GM12878 (cell line): ENCODE data around the gene DUSP8. TPM values are rescaled to one million over a fixed set of nuclear protein-coding genes. Genes with fewer than 3 reads are reported as not detected.

Source experiments
- ATAC-seq: fragments of 200-7000 bp; cut with Tn5 transposase; 3 replicates; pipeline ENCODE4 v1.9.1; 2020; ENCODE audit warnings: mild to moderate bottlenecking, moderate library complexity
- BruUV-seq: library from RNA; stranded (reverse); fragments of 400-500 nt; replicated peaks from 2 replicates; lab custom pipeline; 2021; lab: Mats Ljungman, UMichigan
- CTCF ChIA-PET: fragments of 300-600 bp; sonication (Branson Sonifier 250); formaldehyde crosslinking; extraction: SDS; loops from one replicate; lab custom pipeline; 2021; ENCODE audit warnings: inconsistent platforms; lab: Yijun Ruan, JAX
- POLR2A ChIA-PET: fragments of 350-600 bp; formaldehyde crosslinking; extraction: SDS; loops from one replicate; lab custom pipeline; 2021; ENCODE audit warnings: inconsistent platforms; lab: Charles Lee
- RAD21 ChIA-PET: fragments of 300-600 bp; sonication (Branson Sonifier 250); formaldehyde crosslinking; loops from one replicate; lab custom pipeline; 2023; ENCODE audit warnings: antibody characterized with exemption; ENCODE audit not compliant: unreplicated experiment; lab: Charles Lee
- SMC1A ChIA-PET: fragments of 300-600 bp; sonication (Branson Sonifier 250); formaldehyde crosslinking; loops from one replicate; lab custom pipeline; 2023; ENCODE audit not compliant: unreplicated experiment, uncharacterized antibody; lab: Charles Lee
- DNase-seq: peaks from one replicate; pipeline ENCODE4 v3.0.0-alpha.2; 2011; ENCODE audit warnings: low read depth, low spot score
- FAIRE-seq: peaks from 3 replicates; lab custom pipeline; 2011; peaks lifted over from hg19 to GRCh38; lab: Jason Lieb, UNC
- H2AFZ ChIP-seq: 2 replicates; pipeline ENCODE4 v1.6.0; 2011; ENCODE audit warnings: low read depth, low read length, control low read depth; ENCODE audit not compliant: control insufficient read depth
- H3K27ac ChIP-seq: 2 replicates; pipeline ENCODE4 v1.5.1; 2011; ENCODE audit warnings: control low read depth; ENCODE audit not compliant: control insufficient read depth, insufficient read depth
- H3K27me3 ChIP-seq, 2 experiments: replicated peaks in 1 of 2; 2 replicates each; pipeline versions ENCODE4 v1.6.0 to v1.6.1; 2011; ENCODE audit warnings: low read length in 1 of 2; ENCODE audit not compliant: control insufficient read depth in 2 of 2, insufficient read depth in 2 of 2
- H3K36me3 ChIP-seq, 2 experiments: 2 replicates each; pipeline ENCODE4 v1.5.1; 2011; ENCODE audit warnings: low read length in 1 of 2; ENCODE audit not compliant: control insufficient read depth in 2 of 2, insufficient read depth in 2 of 2
- H3K4me1 ChIP-seq: 2 replicates; pipeline ENCODE4 v1.6.1; 2011; ENCODE audit warnings: mild to moderate bottlenecking, low read length, moderate library complexity, mixed read lengths; ENCODE audit not compliant: control insufficient read depth, insufficient read depth
- H3K4me2 ChIP-seq: 2 replicates; pipeline ENCODE4 v1.6.0; 2011; ENCODE audit warnings: control low read depth; ENCODE audit not compliant: control insufficient read depth, insufficient read depth
- H3K4me3 ChIP-seq: fragments of 200-600 bp; sonication (generic); 2 replicates; pipeline ENCODE4 v1.5.1; 2016
- H3K79me2 ChIP-seq: 2 replicates; pipeline ENCODE4 v1.6.0; 2011; ENCODE audit warnings: low read length; ENCODE audit not compliant: control insufficient read depth, insufficient read depth
- H3K9ac ChIP-seq: 2 replicates; pipeline ENCODE4 v1.8.0; 2011; ENCODE audit warnings: low read length, control low read depth, mixed read lengths; ENCODE audit not compliant: control insufficient read depth, insufficient read depth
- H3K9me3 ChIP-seq: replicated peaks from 3 replicates; pipeline ENCODE4 v1.5.1; 2011; ENCODE audit warnings: mild to moderate bottlenecking, low read length; ENCODE audit not compliant: control insufficient read depth, insufficient read depth
- H4K20me1 ChIP-seq: 2 replicates; pipeline ENCODE4 v1.6.0; 2011; ENCODE audit not compliant: control insufficient read depth, insufficient read depth
- ATF7 ChIP-seq: fragments of 450-650 bp; IDR thresholded peaks from 2 replicates; pipeline ENCODE4 v1.6.1; 2016; ENCODE audit warnings: low read depth, mild to moderate bottlenecking
- DPF2 ChIP-seq: fragments of 450-650 bp; IDR thresholded peaks from 2 replicates; pipeline ENCODE4 v1.6.1; 2017; ENCODE audit warnings: mild to moderate bottlenecking
- NFYB ChIP-seq: IDR thresholded peaks from 2 replicates; pipeline ENCODE4 v1.6.1; 2011; ENCODE audit warnings: low read depth, mild to moderate bottlenecking, low read length, improper control_type of control experiment, moderate library complexity; ENCODE audit not compliant: insufficient read depth
- RB1 ChIP-seq: fragments of 450-650 bp; formaldehyde crosslinking; IDR thresholded peaks from 2 replicates; pipeline ENCODE4 v1.6.1; 2017; ENCODE audit warnings: mild to moderate bottlenecking, borderline replicate concordance
- STAT3 ChIP-seq: IDR thresholded peaks from 2 replicates; pipeline ENCODE4 v1.6.1; 2011; ENCODE audit warnings: low read depth, low read length, improper control_type of control experiment
- TBL1XR1 ChIP-seq: IDR thresholded peaks from 2 replicates; pipeline ENCODE4 v1.6.1; 2012; ENCODE audit warnings: low read depth, low read length, improper control_type of control experiment
- WGBS: methylation state at CpG from one replicate; pipeline ENCODE4 v1.1.6; 2016; ENCODE audit warnings: low lambda C conversion rate; ENCODE audit not compliant: insufficient replicate concordance, insufficient coverage; ENCODE audit errors: missing lambda C conversion rate; 5-methylcytosine and 5-hydroxymethylcytosine counted together
- in situ Hi-C: fragments of 300-500 bp; cut with MboI; formaldehyde crosslinking; loops from 9 replicates; pipeline ENCODE4 v1.14.3; 2018; ENCODE audit warnings: mixed read lengths
- intact Hi-C: fragments of 100-400 bp; cut with micrococcal nuclease; formaldehyde crosslinking; loops from one replicate; pipeline ENCODE4 v1.14.2; 2022; ENCODE audit not compliant: unreplicated experiment
- polyA plus RNA-seq, 11 experiments: library from polyadenylated mRNA; depleted of rRNA in 4 of 11; unstranded in 6 of 11; stranded (reverse) in 5 of 11; fragments of >200 nt; fragmentation: Nextera tagmentation in 4 of 11; fragmentation: Illumina TruSeq in 1 of 11; extraction: Ambion mirVana in 4 of 11; extraction: Trizol in 1 of 11; gene quantifications; 1 replicate in 1 of 11; 2 replicates in 10 of 11; pipeline versions ENCODE4 v1.2.1 to v1.2.3, GENCODE V29; 2011 to 2016; ENCODE audit warnings: inconsistent platforms in 2 of 11, missing spikeins in 2 of 11, low read depth in 1 of 11
- total RNA-seq, 4 experiments: library from RNA; depleted of rRNA in 3 of 4; stranded (reverse); fragments of >200 nt in 3 of 4; fragmentation: Illumina TruSeq in 1 of 4; extraction: Trizol in 1 of 4; gene quantifications; 2 replicates each; pipeline versions ENCODE4 v1.2.1 to v1.2.3, GENCODE V29; 2013 to 2021
- TF ChIP-seq, protein P1 (sequence below): fragments of 450-650 bp; IDR thresholded peaks from 2 replicates; pipeline ENCODE4 v1.6.1; 2017; ENCODE audit warnings: low read depth, mild to moderate bottlenecking, moderate library complexity
- TF ChIP-seq, protein P2 (sequence below): IDR thresholded peaks from 2 replicates; pipeline ENCODE4 v1.6.1; 2012; ENCODE audit warnings: low read length, inconsistent platforms

DUSP8 gene
- total and polyA plus RNA-seq, 10 of the 15 experiments (the other 5 are each of a cell fraction or from before 2014, with no cell fraction given), result 0.04 to 1.7 (median 0.26) TPM; not detected in 6

DNA sequence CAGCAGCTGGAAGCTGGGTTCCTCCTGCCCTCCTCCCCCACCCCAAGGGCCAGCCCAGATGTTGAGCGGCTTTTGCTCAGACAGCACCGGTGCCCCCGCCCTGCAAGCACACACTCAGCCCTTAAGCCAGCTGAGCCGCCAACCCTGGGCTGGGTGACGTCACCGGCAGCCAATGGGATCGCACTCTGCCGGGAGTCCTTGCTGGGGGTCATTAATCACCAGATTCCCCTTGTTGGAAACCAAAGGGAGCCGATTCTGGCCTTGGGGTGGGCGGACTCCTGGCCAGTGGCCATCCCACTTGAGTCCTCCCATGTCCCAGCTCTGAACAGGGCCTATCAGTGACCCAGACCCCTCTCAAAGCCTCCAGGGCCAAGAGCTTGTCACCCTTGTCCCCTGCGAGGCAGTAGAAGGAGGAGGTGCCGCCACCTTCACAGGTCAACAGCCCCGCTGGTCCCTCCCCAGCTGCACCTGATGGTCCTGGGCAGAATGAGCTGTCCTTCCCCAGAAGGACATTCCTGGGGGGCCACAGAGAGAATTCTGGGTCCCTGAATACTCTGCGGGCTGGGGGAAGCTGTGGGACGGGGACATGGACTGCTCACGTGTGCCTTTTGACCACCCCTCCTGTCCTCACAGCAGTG lies 7.4 kb downstream of the DUSP8 start:
- peaks cover 0 to 3% of the 10 kb centered on the region in 2 experiments; a peak in 2 of 4 replicates for H3K27me3 ChIP-seq
- H3K36me3 ChIP-seq, result no peaks in the 10 kb centered on the region
- TF ChIP-seq NFYB (peak; percentile 67), RB1 (no peak), ATF7 (peak; percentile 77), STAT3 (no peak), TBL1XR1 (no peak), DPF2 (no peak)
- TF ChIP-seq, protein P1, sequence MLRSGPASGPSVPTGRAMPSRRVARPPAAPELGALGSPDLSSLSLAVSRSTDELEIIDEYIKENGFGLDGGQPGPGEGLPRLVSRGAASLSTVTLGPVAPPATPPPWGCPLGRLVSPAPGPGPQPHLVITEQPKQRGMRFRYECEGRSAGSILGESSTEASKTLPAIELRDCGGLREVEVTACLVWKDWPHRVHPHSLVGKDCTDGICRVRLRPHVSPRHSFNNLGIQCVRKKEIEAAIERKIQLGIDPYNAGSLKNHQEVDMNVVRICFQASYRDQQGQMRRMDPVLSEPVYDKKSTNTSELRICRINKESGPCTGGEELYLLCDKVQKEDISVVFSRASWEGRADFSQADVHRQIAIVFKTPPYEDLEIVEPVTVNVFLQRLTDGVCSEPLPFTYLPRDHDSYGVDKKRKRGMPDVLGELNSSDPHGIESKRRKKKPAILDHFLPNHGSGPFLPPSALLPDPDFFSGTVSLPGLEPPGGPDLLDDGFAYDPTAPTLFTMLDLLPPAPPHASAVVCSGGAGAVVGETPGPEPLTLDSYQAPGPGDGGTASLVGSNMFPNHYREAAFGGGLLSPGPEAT, result no peak
- TF ChIP-seq, protein P2, sequence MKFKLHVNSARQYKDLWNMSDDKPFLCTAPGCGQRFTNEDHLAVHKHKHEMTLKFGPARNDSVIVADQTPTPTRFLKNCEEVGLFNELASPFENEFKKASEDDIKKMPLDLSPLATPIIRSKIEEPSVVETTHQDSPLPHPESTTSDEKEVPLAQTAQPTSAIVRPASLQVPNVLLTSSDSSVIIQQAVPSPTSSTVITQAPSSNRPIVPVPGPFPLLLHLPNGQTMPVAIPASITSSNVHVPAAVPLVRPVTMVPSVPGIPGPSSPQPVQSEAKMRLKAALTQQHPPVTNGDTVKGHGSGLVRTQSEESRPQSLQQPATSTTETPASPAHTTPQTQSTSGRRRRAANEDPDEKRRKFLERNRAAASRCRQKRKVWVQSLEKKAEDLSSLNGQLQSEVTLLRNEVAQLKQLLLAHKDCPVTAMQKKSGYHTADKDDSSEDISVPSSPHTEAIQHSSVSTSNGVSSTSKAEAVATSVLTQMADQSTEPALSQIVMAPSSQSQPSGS, result peak; percentile 65; the same call in 1 of the 2 replicates
- BruUV-seq, result no TSS peak
- FAIRE-seq (no peak), ATAC-seq (peak; percentile 39; the same call in 2 of the 3 replicates), DNase-seq (no peak)
- H3K4me2 ChIP-seq, result no peak overlapping the region
- H3K27ac ChIP-seq, result no peak overlapping the region
- CTCF ChIA-PET, result interaction anchor here (1.8 kb wide), 1 partner anchor 10 kb away, joined by 12 read pairs; no protein-coding TSS in a partner anchor
- SMC1A ChIA-PET, result no interaction called here
- H3K4me1 ChIP-seq, result no peaks in the 10 kb centered on the region
- in situ Hi-C loops (no loop called here), intact Hi-C loops (no loop called here)
- WGBS, result 15% methylated on average over 16 of the region's 16 CpGs
- H3K9ac ChIP-seq, result no peak overlapping the region
- no peak overlapping the region for H3K4me3 ChIP-seq
- H2AFZ ChIP-seq, result no peak overlapping the region
- no peaks in the 10 kb centered on the region for H3K9me3 ChIP-seq
- RAD21 ChIA-PET, result interaction anchor here (1.7 kb wide), 1 partner anchor 10 kb away, joined by 5 read pairs; no protein-coding TSS in a partner anchor
- POLR2A ChIA-PET, result no interaction called here
- H4K20me1 ChIP-seq, result no peaks in the 10 kb centered on the region
- no peaks in the 10 kb centered on the region for H3K79me2 ChIP-seq
